ENCODE results near the gene CLN3. TPM values are rescaled to one million over a fixed set of nuclear protein-coding genes. Genes with fewer than 3 reads are reported as not detected.

Gene CLN3
- total and polyA plus RNA-seq, 2 experiments from 2014 or later: 18.1 to 31.4 TPM

GRCh38 chr16:28473714-28474265, 18.1 kb downstream of the CLN3 start:
- Histone ChIP-seq H3K36me3 (ENCODE audit: insufficient read depth) (no peaks in the 10 kb centered on the region), H3K27ac (ENCODE audit: low read depth) (no peak overlapping the region), H3K9me2 (ENCODE audit: insufficient read depth) (no peaks in the 10 kb centered on the region), H3K27me3 (ENCODE audit: insufficient read depth) (no peaks in the 10 kb centered on the region), H3K4me2 (no peak overlapping the region), H3K79me2 (replicated peaks; ENCODE audit: insufficient read depth) (no peaks in the 10 kb centered on the region), H3K4me3 (no peak overlapping the region), H2AFZ (no peak overlapping the region), H4K20me1 (replicated peaks; ENCODE audit: insufficient read depth) (no peaks in the 10 kb centered on the region), H3K4me1 (ENCODE audit: insufficient read depth) (no peaks in the 10 kb centered on the region), H3F3A (replicated peaks; ENCODE audit: low read depth) (no peaks in the 10 kb centered on the region)
- Mint-ChIP-seq H3K4me1 (no peaks in the 10 kb centered on the region; the same call in 2 of the 3 replicates), H3K27ac (no peak overlapping the region), H3K36me3 (ENCODE audit: low read depth) (peaks cover 3% of the 10 kb centered on the region; the same call in 2 of the 3 replicates), H3K27me3 (ENCODE audit: insufficient read depth, low read depth, poor library complexity) (peaks cover 1% of the 10 kb centered on the region), H3K9me3 (no peaks in the 10 kb centered on the region), H3K4me3 (no peak overlapping the region)
- ATAC-seq (no peak), DNase-seq (ENCODE audit: low spot score) (no peak)
- TF ChIP-seq EZH2phosphoT487 (IDR thresholded peaks at IDR 0.05; ENCODE audit: unreplicated experiment) (no peak), ZNF114 (CRISPR knock-in tag; IDR thresholded peaks at IDR 0.05) (no peak), NANOG (IDR thresholded peaks at IDR 0.05; ENCODE audit: borderline replicate concordance) (no peak), JUNB (IDR thresholded peaks at IDR 0.05; ENCODE audit: unreplicated experiment) (no peak), EZH2 (IDR thresholded peaks at IDR 0.05; ENCODE audit: low read depth, unreplicated experiment) (no peak), POLR2AphosphoS5 (IDR thresholded peaks at IDR 0.05; ENCODE audit: low read depth) (no peak), ZNF331 (CRISPR knock-in tag; IDR thresholded peaks at IDR 0.05; ENCODE audit: low read depth) (no peak), CREB1 (CRISPR knock-in tag; IDR thresholded peaks at IDR 0.05; ENCODE audit: low read depth) (no peak)
- TF ChIP-seq, protein P1, sequence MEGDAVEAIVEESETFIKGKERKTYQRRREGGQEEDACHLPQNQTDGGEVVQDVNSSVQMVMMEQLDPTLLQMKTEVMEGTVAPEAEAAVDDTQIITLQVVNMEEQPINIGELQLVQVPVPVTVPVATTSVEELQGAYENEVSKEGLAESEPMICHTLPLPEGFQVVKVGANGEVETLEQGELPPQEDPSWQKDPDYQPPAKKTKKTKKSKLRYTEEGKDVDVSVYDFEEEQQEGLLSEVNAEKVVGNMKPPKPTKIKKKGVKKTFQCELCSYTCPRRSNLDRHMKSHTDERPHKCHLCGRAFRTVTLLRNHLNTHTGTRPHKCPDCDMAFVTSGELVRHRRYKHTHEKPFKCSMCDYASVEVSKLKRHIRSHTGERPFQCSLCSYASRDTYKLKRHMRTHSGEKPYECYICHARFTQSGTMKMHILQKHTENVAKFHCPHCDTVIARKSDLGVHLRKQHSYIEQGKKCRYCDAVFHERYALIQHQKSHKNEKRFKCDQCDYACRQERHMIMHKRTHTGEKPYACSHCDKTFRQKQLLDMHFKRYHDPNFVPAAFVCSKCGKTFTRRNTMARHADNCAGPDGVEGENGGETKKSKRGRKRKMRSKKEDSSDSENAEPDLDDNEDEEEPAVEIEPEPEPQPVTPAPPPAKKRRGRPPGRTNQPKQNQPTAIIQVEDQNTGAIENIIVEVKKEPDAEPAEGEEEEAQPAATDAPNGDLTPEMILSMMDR (conservative IDR thresholded peaks at IDR 0.05; ENCODE audit: low read depth in 2 of 2): no peak
- TF ChIP-seq, protein P2, sequence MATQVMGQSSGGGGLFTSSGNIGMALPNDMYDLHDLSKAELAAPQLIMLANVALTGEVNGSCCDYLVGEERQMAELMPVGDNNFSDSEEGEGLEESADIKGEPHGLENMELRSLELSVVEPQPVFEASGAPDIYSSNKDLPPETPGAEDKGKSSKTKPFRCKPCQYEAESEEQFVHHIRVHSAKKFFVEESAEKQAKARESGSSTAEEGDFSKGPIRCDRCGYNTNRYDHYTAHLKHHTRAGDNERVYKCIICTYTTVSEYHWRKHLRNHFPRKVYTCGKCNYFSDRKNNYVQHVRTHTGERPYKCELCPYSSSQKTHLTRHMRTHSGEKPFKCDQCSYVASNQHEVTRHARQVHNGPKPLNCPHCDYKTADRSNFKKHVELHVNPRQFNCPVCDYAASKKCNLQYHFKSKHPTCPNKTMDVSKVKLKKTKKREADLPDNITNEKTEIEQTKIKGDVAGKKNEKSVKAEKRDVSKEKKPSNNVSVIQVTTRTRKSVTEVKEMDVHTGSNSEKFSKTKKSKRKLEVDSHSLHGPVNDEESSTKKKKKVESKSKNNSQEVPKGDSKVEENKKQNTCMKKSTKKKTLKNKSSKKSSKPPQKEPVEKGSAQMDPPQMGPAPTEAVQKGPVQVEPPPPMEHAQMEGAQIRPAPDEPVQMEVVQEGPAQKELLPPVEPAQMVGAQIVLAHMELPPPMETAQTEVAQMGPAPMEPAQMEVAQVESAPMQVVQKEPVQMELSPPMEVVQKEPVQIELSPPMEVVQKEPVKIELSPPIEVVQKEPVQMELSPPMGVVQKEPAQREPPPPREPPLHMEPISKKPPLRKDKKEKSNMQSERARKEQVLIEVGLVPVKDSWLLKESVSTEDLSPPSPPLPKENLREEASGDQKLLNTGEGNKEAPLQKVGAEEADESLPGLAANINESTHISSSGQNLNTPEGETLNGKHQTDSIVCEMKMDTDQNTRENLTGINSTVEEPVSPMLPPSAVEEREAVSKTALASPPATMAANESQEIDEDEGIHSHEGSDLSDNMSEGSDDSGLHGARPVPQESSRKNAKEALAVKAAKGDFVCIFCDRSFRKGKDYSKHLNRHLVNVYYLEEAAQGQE (IDR thresholded peaks at IDR 0.05; ENCODE audit: unreplicated experiment): no peak
- TF ChIP-seq, protein P3, sequence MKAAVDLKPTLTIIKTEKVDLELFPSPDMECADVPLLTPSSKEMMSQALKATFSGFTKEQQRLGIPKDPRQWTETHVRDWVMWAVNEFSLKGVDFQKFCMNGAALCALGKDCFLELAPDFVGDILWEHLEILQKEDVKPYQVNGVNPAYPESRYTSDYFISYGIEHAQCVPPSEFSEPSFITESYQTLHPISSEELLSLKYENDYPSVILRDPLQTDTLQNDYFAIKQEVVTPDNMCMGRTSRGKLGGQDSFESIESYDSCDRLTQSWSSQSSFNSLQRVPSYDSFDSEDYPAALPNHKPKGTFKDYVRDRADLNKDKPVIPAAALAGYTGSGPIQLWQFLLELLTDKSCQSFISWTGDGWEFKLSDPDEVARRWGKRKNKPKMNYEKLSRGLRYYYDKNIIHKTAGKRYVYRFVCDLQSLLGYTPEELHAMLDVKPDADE (IDR thresholded peaks at IDR 0.05): no peak
- TF ChIP-seq, protein P4, sequence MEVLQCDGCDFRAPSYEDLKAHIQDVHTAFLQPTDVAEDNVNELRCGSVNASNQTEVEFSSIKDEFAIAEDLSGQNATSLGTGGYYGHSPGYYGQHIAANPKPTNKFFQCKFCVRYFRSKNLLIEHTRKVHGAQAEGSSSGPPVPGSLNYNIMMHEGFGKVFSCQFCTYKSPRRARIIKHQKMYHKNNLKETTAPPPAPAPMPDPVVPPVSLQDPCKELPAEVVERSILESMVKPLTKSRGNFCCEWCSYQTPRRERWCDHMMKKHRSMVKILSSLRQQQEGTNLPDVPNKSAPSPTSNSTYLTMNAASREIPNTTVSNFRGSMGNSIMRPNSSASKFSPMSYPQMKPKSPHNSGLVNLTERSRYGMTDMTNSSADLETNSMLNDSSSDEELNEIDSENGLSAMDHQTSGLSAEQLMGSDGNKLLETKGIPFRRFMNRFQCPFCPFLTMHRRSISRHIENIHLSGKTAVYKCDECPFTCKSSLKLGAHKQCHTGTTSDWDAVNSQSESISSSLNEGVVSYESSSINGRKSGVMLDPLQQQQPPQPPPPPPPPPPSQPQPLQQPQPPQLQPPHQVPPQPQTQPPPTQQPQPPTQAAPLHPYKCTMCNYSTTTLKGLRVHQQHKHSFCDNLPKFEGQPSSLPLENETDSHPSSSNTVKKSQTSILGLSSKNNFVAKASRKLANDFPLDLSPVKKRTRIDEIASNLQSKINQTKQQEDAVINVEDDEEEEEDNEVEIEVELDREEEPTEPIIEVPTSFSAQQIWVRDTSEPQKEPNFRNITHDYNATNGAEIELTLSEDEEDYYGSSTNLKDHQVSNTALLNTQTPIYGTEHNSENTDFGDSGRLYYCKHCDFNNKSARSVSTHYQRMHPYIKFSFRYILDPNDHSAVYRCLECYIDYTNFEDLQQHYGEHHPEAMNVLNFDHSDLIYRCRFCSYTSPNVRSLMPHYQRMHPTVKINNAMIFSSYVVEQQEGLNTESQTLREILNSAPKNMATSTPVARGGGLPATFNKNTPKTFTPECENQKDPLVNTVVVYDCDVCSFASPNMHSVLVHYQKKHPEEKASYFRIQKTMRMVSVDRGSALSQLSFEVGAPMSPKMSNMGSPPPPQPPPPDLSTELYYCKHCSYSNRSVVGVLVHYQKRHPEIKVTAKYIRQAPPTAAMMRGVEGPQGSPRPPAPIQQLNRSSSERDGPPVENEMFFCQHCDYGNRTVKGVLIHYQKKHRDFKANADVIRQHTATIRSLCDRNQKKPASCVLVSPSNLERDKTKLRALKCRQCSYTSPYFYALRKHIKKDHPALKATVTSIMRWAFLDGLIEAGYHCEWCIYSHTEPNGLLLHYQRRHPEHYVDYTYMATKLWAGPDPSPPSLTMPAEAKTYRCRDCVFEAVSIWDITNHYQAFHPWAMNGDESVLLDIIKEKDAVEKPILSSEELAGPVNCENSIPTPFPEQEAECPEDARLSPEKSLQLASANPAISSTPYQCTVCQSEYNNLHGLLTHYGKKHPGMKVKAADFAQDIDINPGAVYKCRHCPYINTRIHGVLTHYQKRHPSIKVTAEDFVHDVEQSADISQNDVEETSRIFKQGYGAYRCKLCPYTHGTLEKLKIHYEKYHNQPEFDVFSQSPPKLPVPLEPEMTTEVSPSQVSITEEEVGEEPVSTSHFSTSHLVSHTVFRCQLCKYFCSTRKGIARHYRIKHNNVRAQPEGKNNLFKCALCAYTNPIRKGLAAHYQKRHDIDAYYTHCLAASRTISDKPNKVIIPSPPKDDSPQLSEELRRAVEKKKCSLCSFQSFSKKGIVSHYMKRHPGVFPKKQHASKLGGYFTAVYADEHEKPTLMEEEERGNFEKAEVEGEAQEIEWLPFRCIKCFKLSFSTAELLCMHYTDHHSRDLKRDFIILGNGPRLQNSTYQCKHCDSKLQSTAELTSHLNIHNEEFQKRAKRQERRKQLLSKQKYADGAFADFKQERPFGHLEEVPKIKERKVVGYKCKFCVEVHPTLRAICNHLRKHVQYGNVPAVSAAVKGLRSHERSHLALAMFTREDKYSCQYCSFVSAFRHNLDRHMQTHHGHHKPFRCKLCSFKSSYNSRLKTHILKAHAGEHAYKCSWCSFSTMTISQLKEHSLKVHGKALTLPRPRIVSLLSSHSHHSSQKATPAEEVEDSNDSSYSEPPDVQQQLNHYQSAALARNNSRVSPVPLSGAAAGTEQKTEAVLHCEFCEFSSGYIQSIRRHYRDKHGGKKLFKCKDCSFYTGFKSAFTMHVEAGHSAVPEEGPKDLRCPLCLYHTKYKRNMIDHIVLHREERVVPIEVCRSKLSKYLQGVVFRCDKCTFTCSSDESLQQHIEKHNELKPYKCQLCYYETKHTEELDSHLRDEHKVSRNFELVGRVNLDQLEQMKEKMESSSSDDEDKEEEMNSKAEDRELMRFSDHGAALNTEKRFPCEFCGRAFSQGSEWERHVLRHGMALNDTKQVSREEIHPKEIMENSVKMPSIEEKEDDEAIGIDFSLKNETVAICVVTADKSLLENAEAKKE (CRISPR knock-in tag; IDR thresholded peaks at IDR 0.05): no peak

All from GM23338 (cell line).